PC-3 (cell line): Measurements from ENCODE around the gene CTCFL.

Experiments
- EZH2 ChIP-seq: fragments of 300-600 bp; sonication (generic); IDR thresholded peaks from one replicate; pipeline ENCODE4 v1.6.1; 2017; ENCODE audit warnings: antibody characterized with exemption, mild to moderate bottlenecking, low read length; ENCODE audit not compliant: unreplicated experiment
- EZH2phosphoT487 ChIP-seq: fragments of 300-600 bp; sonication (generic); IDR thresholded peaks from 2 replicates; pipeline ENCODE4 v1.6.1; 2018; ENCODE audit warnings: mild to moderate bottlenecking, antibody characterized with exemption, low read length, borderline replicate concordance
- TF ChIP-seq, protein P1 (sequence below): fragments of 300-600 bp; sonication (generic); conservative IDR thresholded peaks from 2 replicates; pipeline ENCODE4 v1.5.1; 2017; ENCODE audit warnings: antibody characterized with exemption, low read depth, mild to moderate bottlenecking, low read length

DNA sequence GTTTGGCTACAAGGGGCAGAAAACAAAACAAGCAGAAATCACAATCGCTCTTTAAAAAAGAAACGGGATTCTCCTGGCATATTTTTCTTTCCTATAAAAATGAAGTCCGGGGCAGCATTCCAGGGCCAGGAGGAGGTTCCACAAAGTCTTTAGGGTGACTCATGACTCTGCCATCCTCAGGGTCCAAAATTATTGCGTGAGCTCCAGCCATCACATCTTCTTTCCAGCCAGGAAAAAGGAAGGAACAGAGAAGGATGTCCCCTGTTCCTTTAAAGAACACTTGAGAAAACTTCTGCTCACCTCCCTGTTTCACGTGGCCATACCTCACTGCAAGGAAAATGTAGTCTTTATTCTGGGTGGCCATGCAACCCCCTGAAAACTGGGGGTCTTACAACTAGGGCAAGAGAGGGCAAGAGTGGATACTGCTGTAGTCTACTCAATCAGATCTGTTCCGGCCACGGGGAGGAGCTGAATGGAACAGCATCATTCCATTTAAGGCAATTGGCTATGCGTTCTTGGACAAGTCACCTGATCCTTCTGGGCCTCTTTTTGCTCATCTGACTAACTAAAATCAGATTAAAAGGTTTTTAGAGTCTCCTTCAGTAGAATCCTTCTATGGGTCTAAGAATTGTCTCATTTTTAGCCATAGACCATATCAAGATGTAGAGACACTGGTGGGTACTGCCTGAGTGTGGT is 49.4 kb downstream of the CTCFL start:
- TF ChIP-seq, protein P1, sequence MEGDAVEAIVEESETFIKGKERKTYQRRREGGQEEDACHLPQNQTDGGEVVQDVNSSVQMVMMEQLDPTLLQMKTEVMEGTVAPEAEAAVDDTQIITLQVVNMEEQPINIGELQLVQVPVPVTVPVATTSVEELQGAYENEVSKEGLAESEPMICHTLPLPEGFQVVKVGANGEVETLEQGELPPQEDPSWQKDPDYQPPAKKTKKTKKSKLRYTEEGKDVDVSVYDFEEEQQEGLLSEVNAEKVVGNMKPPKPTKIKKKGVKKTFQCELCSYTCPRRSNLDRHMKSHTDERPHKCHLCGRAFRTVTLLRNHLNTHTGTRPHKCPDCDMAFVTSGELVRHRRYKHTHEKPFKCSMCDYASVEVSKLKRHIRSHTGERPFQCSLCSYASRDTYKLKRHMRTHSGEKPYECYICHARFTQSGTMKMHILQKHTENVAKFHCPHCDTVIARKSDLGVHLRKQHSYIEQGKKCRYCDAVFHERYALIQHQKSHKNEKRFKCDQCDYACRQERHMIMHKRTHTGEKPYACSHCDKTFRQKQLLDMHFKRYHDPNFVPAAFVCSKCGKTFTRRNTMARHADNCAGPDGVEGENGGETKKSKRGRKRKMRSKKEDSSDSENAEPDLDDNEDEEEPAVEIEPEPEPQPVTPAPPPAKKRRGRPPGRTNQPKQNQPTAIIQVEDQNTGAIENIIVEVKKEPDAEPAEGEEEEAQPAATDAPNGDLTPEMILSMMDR, result no peak
- no peak for TF ChIP-seq EZH2
- no peak for TF ChIP-seq EZH2phosphoT487
